ENCODE data around the gene RCBTB1. TPM values are rescaled to one million over a fixed set of nuclear protein-coding genes. Genes with fewer than 3 reads are reported as not detected.

Gene RCBTB1
- total RNA-seq, 1 experiment from 2014 or later, result 26.1 TPM

GRCh38 chr13:49539313-49539712 lies 46.0 kb downstream of the RCBTB1 start:
- Histone ChIP-seq H4K8ac (replicated peaks; ENCODE audit: insufficient read length, low read depth, low read length) (no peak overlapping the region), H2BK12ac (ENCODE audit: insufficient read length, low read depth, low read length) (no peak overlapping the region), H3K9me3 (ENCODE audit: control insufficient read depth, low read depth, low read length) (no peaks in the 10 kb centered on the region), H3K56ac (ENCODE audit: insufficient read length, low read depth, low read length) (no peak overlapping the region), H4K91ac (ENCODE audit: insufficient read length, low read depth, low read length) (no peak overlapping the region), H3K18ac (ENCODE audit: insufficient read length, low read depth, low read length) (no peak overlapping the region), H2BK20ac (ENCODE audit: low read depth, low read length, poor library complexity, severe bottlenecking) (no peak overlapping the region), H2AK5ac (ENCODE audit: insufficient read length, low read length) (no peak overlapping the region), H3K4me1 (ENCODE audit: insufficient read depth, low read length) (no peaks in the 10 kb centered on the region), H3K27me3 (ENCODE audit: insufficient read depth, low read length) (no peaks in the 10 kb centered on the region), H3K4me2 (ENCODE audit: insufficient read depth, insufficient read length, low read length) (no peak overlapping the region), H3K23ac (ENCODE audit: insufficient read length, low read depth, low read length) (no peak overlapping the region), H2BK15ac (ENCODE audit: low read depth, low read length) (no peak overlapping the region), H3K79me1 (ENCODE audit: insufficient read depth, low read depth, low read length, poor library complexity, severe bottlenecking) (no peaks in the 10 kb centered on the region), H2AFZ (ENCODE audit: low read length) (no peak overlapping the region), H3T11ph (ENCODE audit: low read length) (no peak overlapping the region), H3K27ac (ENCODE audit: insufficient read length, low read depth, low read length) (no peak overlapping the region), H3K9ac (ENCODE audit: extremely low read depth, insufficient read length, low read length) (no peak overlapping the region), H3K14ac (ENCODE audit: insufficient read depth, low read length) (no peak overlapping the region), H3K79me2 (ENCODE audit: insufficient read depth, low read length) (no peaks in the 10 kb centered on the region), H3K4ac (ENCODE audit: low read depth, low read length) (no peak overlapping the region), H4K20me1 (ENCODE audit: control insufficient read depth, insufficient read depth, insufficient read length) (no peaks in the 10 kb centered on the region), H2BK120ac (ENCODE audit: low read depth, low read length, poor library complexity, severe bottlenecking) (no peak overlapping the region), H2BK5ac (ENCODE audit: insufficient read length, low read length) (no peak overlapping the region), H3K23me2 (ENCODE audit: insufficient read length, low read depth, low read length, poor library complexity, severe bottlenecking) (no peaks in the 10 kb centered on the region), H4K5ac (ENCODE audit: insufficient read length, low read depth, low read length) (no peak overlapping the region)
- peaks cover 7 to 9% of the 10 kb centered on the region in 2 experiments; a peak in 1 of 4 replicates for H3K4me1 Mint-ChIP-seq
- no CpG with 5 or more reads among the region's 5 CpGs for WGBS (ENCODE audit: extremely low coverage, insufficient read length, low lambda C conversion rate)
- no peaks in the 10 kb centered on the region for H3K9me3 Mint-ChIP-seq
- TF ChIP-seq, protein P1, sequence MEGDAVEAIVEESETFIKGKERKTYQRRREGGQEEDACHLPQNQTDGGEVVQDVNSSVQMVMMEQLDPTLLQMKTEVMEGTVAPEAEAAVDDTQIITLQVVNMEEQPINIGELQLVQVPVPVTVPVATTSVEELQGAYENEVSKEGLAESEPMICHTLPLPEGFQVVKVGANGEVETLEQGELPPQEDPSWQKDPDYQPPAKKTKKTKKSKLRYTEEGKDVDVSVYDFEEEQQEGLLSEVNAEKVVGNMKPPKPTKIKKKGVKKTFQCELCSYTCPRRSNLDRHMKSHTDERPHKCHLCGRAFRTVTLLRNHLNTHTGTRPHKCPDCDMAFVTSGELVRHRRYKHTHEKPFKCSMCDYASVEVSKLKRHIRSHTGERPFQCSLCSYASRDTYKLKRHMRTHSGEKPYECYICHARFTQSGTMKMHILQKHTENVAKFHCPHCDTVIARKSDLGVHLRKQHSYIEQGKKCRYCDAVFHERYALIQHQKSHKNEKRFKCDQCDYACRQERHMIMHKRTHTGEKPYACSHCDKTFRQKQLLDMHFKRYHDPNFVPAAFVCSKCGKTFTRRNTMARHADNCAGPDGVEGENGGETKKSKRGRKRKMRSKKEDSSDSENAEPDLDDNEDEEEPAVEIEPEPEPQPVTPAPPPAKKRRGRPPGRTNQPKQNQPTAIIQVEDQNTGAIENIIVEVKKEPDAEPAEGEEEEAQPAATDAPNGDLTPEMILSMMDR (conservative IDR thresholded peaks at IDR 0.05), result no peak
- H3K27ac Mint-ChIP-seq, result peak overlapping the region in 2 of 3 experiments; percentile 9 to 34; a peak in 1 of 7 replicates
- H3K27me3 Mint-ChIP-seq (ENCODE audit: low read depth), result no peaks in the 10 kb centered on the region
- no peak for DNase-seq
- no peak overlapping the region for H3K4me3 Mint-ChIP-seq
- H3K36me3 Mint-ChIP-seq (ENCODE audit: insufficient read depth in 1 of 3, low read depth in 3 of 3), result peaks cover 2 to 45% (median 31%) of the 10 kb centered on the region in 3 experiments; a peak in 6 of 7 replicates

Measured in H9 (cell line).